Activated CD8-positive, alpha-beta memory T cell treated with anti-CD3 and anti-CD28 coated beads, Interleukin-2, amount 50 U/mL, for 24 hours (primary cell): Measurements from ENCODE around the gene CRHR2.
"Not testable (repeated sequence)": the region's sequence is repeated elsewhere in the genome, so short reads cannot be mapped to it uniquely, and the experiment has no call there.

Source experiments
- DNase-seq: peaks from one replicate; pipeline ENCODE4 v3.0.0-alpha.2; 2020; ENCODE audit errors: extremely low read depth

The CRHR2 gene

GRCh38 chr7:30682212-30683083 is at the start of gene CRHR2:
Gene CRHR2 (minus strand): TSS chr7:30682456. CDS start chr7:30682280, 176 bp downstream.
- DNase-seq: no peak

GRCh38 chr7:30731581-30731980 is 49.3 kb upstream of the CRHR2 start:
- DNase-seq: no peak

DNA sequence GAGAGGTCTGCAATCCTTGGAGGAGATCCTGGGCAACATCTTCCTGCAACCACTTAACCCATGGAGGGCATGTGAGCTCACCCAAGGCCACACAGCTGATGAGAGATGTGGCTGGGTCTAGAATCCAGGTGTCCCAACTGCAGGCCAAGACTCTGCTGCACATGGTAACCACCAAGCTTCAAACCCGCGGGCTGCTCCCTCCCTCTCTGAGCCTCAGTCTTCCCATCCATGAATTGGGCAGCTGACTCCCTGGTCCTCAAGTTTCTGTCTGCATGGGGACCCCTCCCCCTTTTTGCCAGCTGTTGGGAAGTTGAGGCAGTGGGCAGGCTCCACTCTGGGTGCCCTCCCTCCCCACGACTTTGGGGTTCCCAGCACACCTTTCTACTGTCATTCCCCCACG is 48.7 kb upstream of the CRHR2 start:
- DNase-seq: no peak

GRCh38 chr7:30730097-30730496 is 47.8 kb upstream of the CRHR2 start:
- no peak for DNase-seq

GRCh38 chr7:30729642-30730041 is 47.4 kb upstream of the CRHR2 start:
- DNase-seq: no peak

DNA sequence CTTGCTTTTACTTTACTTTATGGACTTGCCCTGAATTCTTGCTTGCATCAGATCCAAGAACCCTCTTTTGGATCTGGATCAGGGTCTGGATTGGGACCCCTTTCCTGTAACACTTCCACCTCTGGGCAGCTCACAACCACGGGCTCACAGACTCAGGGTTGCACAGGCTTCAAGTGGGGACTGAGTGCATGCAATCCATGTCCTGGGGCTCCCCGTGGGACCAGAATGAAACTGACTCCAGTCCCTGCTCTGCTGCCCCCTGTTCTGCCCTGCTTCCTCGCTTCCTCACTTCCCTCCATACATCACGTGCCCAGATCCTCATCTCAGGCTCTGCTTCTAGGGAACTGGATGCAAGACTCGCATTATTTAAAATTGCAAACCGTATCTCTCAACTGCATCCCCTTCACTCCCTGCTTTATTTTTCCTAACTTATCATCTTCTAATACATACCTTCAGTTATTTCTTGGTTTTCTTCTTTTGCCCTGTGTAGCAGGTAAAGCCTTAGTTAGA is 46.4 kb upstream of the CRHR2 start:
- DNase-seq: no peak

- peak; percentile 18 for DNase-seq
Observed at GRCh38 chr7:30727061-30727945, 45.0 kb upstream of the CRHR2 start.

- DNase-seq: no peak
Observed at GRCh38 chr7:30726296-30727006, 44.2 kb upstream of the CRHR2 start.

GRCh38 chr7:30723776-30724175 is 41.5 kb upstream of the CRHR2 start:
- no peak for DNase-seq

GRCh38 chr7:30722671-30723070 is 40.4 kb upstream of the CRHR2 start:
- no peak for DNase-seq

GRCh38 chr7:30722187-30722586 is 39.9 kb upstream of the CRHR2 start:
- DNase-seq: no peak

- no peak for DNase-seq
Observed at GRCh38 chr7:30721211-30721610, 39.0 kb upstream of the CRHR2 start.

- DNase-seq: not testable (repeated sequence)
Observed at GRCh38 chr7:30719434-30719833, 37.2 kb upstream of the CRHR2 start.

DNA sequence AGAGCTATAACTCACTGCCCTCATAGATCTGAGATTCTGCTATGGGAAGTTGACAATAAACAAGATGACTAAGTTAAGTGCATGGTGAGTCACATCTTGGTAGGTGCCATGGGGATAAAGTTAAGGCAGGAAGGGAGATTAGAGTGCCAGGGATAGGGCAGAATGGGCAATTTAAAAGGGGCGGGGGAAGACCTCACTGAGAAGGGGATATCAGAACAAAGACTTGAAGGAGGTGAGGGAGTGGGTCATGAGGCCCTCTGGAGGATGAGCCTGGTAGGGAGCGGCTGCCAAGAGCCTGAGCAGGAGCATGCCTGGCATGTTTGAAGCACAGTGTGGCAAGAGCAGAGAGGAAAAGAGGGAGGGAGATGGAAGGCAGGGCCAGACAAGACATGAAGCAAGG is 34.9 kb upstream of the CRHR2 start:
- no peak for DNase-seq

DNA sequence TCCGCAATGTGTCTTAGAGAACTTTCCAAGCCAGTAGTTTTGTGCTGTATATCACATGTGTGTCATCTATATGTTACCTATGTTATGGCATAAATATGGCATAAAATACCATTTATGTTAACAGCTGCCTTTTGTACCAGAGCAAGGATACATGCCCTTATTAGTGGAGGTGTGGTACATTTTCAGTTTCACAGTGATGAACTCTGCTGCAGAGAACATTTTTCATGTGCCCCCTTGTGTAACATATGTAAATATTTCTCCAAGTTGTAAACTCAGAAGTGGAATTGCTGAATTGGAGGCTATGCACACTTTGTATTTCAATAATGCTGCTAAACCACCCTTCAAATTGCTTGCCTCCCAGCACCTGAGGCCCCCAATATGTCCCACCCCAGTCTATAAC is 31.9 kb upstream of the CRHR2 start:
- no peak for DNase-seq

- no peak for DNase-seq
Observed at GRCh38 chr7:30713392-30713791, 31.1 kb upstream of the CRHR2 start.

DNA sequence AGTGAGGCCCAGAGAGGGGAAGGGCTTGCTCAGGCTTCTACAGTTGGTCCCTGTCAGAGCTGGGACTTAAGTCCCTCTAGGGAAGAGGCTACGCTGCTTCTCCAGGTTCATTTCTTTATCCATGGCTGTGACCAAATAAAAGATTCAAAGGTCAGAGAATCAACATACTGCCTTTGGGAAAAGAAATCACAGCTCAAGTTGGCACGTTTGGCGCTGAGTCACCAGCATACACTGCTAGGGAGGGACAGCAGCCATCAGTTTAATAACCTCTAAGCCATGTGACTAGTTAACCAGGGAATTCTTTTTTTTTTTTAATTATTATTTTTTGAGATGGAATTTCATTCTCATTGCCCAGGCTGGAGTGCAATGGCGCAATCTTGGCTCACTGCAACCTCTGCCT is 28.4 kb upstream of the CRHR2 start:
- DNase-seq: no peak

DNA sequence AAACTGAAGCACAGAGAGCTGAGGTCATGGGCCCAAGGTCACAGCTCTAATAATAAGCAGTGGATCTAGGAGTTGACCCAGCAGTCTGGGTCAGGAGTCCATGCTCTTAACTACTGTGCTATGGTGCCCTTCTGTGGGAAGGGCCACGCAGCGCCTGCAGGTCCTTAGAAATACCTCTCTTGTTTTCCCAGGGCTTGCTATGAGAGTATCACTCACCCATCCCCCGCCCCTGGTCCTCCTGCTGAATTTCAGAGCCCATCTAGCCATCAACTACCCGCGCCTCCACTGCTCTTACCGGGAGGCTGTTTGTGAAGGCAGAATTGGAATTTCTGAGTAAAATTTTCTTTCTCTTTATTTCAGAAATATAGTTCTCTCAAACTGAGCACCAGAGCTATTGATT is 27.3 kb upstream of the CRHR2 start:
- no peak for DNase-seq

DNA sequence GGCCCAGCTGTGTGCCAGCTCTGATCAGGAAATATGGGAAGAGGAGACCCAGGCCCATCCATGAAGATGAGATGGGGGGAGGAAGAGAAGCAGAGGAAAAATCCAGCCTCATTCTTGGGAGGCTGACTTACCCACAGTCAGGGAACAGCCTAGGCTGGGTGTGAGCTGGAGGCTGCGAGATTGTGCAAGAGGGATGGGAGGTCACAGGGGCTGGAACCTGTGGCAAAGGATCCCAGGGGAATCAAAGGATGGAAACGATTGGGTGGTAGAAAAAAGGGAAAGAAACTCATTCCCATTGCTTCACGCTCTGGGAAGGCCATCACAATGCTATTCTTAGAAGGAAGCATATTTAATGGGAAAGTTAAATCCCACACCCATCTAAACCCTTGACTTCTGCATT is 26.7 kb upstream of the CRHR2 start:
- DNase-seq: no peak

- DNase-seq: no peak
Observed at GRCh38 chr7:30708412-30708811, 26.2 kb upstream of the CRHR2 start.

DNA sequence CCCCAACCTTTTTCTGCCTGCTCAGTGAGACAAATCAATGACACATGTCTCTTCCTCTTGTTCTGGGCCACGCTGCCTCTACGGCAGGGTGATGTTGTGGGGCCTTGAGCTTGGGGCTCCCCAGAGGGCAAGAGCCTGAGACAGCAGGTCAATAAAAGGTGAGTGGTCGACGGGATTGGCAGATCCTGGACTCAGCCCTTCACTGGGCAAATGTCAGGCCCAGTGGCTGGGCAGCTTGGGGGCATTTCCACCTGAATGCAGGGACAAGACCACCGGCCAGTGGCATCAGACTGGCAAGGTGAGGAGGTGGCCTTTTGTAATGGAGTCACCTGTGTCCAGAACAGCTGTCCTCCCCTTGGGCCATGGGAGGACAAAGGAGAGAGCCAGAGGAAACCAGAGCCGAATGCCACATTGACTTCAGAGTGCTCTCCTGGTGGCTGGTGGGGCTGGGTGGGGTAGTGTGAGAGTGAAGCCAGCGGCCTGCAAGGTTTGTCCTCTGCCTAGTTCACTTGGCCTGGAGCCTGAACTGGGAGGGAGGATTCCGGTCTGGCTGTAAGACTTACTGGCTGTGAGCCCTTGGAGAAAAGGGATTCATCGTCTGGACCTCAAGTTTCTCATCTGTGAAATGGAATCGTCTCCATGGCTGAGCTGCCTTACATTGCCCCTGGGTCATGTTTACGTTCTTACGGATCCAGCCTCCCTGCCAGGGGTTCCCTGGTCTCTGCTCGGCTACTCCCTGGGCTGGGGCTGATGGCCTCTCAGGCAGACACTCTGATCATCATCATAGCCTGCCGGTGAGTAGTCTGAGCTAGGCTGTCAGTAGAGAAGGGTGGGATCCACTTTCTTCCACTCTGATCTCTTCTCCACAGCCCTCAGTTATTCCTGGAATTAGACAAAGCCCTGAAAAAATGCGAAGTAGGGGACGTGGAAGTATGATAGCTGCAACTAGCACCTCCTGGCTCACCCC is 25.4 kb upstream of the CRHR2 start:
- no peak for DNase-seq
